Large intestine (tissue), 3 donors: Measurements from ENCODE around the gene ZFR. TPM values are rescaled to one million over a fixed set of nuclear protein-coding genes. Genes with fewer than 3 reads are reported as not detected.

ENCODE experiments used
- DNase-seq, 2 donors: peaks; one replicate each; pipeline versions ENCODE4 v3.0.0 to v3.0.0-alpha.2; 2013
- H3K27ac ChIP-seq: one replicate; pipeline ENCODE4 v1.5.1; 2013; ENCODE audit warnings: low read length
- H3K27me3 ChIP-seq: 2 replicates; pipeline ENCODE4 v1.6.1; 2013; ENCODE audit warnings: low read length; ENCODE audit not compliant: control insufficient read depth, insufficient read depth
- H3K36me3 ChIP-seq: 2 replicates; pipeline ENCODE4 v1.6.1; 2013; ENCODE audit warnings: low read length; ENCODE audit not compliant: control insufficient read depth, insufficient read depth
- H3K4me1 ChIP-seq: one replicate; pipeline ENCODE4 v1.6.1; 2013; ENCODE audit warnings: low read length; ENCODE audit not compliant: control insufficient read depth, insufficient read depth
- H3K4me3 ChIP-seq: one replicate; pipeline ENCODE4 v1.5.1; 2013; ENCODE audit warnings: low read length
- H3K9me3 ChIP-seq: one replicate; pipeline ENCODE4 v1.6.1; 2013; ENCODE audit warnings: mild to moderate bottlenecking, low read depth, low read length, moderate library complexity; ENCODE audit not compliant: control insufficient read depth
- WGBS: methylation state at CpG from one replicate; pipeline ENCODE4 v1.1.5; 2013; ENCODE audit warnings: low lambda C conversion rate; ENCODE audit not compliant: insufficient coverage; 5-methylcytosine and 5-hydroxymethylcytosine counted together
- polyA plus RNA-seq: library from polyadenylated mRNA; unstranded; fragments of 120-200 nt; gene quantifications from one replicate; pipeline ENCODE4 v1.2.1, GENCODE V29; 2013

ZFR gene
- polyA plus RNA-seq, 1 donor: 75.2 TPM

- no peak for DNase-seq
- no peak overlapping the region for H3K4me3 ChIP-seq
- no peaks in the 10 kb centered on the region for H3K36me3 ChIP-seq
- no peak overlapping the region for H3K27ac ChIP-seq
- no peaks in the 10 kb centered on the region for H3K9me3 ChIP-seq
- H3K27me3 ChIP-seq: no peaks in the 10 kb centered on the region
- WGBS: no CpG with 5 or more reads among the region's 6 CpGs
- peaks cover 8% of the 10 kb centered on the region for H3K4me1 ChIP-seq
Observed at GRCh38 chr5:32475334-32476097, 31.0 kb upstream of the ZFR start.

GRCh38 chr5:32474209-32474854 is 29.8 kb upstream of the ZFR start:
- Histone ChIP-seq H3K4me3 (no peak overlapping the region), H3K9me3 (no peaks in the 10 kb centered on the region), H3K27me3 (no peaks in the 10 kb centered on the region), H3K4me1 (peaks cover 8% of the 10 kb centered on the region), H3K27ac (peak overlapping the region; percentile 87), H3K36me3 (no peaks in the 10 kb centered on the region)
- DNase-seq: peak; percentile 72 to 86
- no CpG with 5 or more reads among the region's 9 CpGs for WGBS

GRCh38 chr5:32473072-32473471 is 28.5 kb upstream of the ZFR start:
- H3K9me3 ChIP-seq: no peaks in the 10 kb centered on the region
- no peaks in the 10 kb centered on the region for H3K27me3 ChIP-seq
- no peak overlapping the region for H3K27ac ChIP-seq
- peaks cover 8% of the 10 kb centered on the region for H3K4me1 ChIP-seq
- DNase-seq: no peak
- H3K36me3 ChIP-seq: no peaks in the 10 kb centered on the region
- WGBS: no CpG with 5 or more reads among the region's 7 CpGs
- no peak overlapping the region for H3K4me3 ChIP-seq

- peak; percentile 31 to 36 for DNase-seq
- H3K4me3 ChIP-seq: no peak overlapping the region
- no peaks in the 10 kb centered on the region for H3K9me3 ChIP-seq
Observed at GRCh38 chr5:32471784-32472183, 27.2 kb upstream of the ZFR start.

GRCh38 chr5:32465076-32465475 is 20.5 kb upstream of the ZFR start:
- Histone ChIP-seq H3K27ac (no peak overlapping the region), H3K4me1 (no peaks in the 10 kb centered on the region), H3K27me3 (no peaks in the 10 kb centered on the region), H3K4me3 (no peak overlapping the region), H3K36me3 (no peaks in the 10 kb centered on the region), H3K9me3 (no peaks in the 10 kb centered on the region)
- DNase-seq: no peak
- WGBS: no CpG with 5 or more reads among the region's 2 CpGs

More at GRCh38 chr5:32471784-32472183, 27.2 kb upstream of the ZFR start:
- Histone ChIP-seq H3K27me3 (no peaks in the 10 kb centered on the region), H3K4me1 (peaks cover 8% of the 10 kb centered on the region), H3K27ac (no peak overlapping the region), H3K36me3 (no peaks in the 10 kb centered on the region)
- 100% methylated on average over 1 of the region's 2 CpGs for WGBS

GRCh38 chr5:32462618-32463017 is 18.1 kb upstream of the ZFR start:
- H3K27me3 ChIP-seq: no peaks in the 10 kb centered on the region
- no peaks in the 10 kb centered on the region for H3K36me3 ChIP-seq
- H3K4me3 ChIP-seq: no peak overlapping the region
- DNase-seq: no peak
- no peaks in the 10 kb centered on the region for H3K4me1 ChIP-seq
- no peaks in the 10 kb centered on the region for H3K9me3 ChIP-seq
- no peak overlapping the region for H3K27ac ChIP-seq
- WGBS: 80% methylated on average over 1 of the region's 1 CpG

GRCh38 chr5:32461441-32462120 is 17.0 kb upstream of the ZFR start:
- no peak overlapping the region for H3K27ac ChIP-seq
- no CpG with 5 or more reads among the region's 6 CpGs for WGBS

GRCh38 chr5:32460702-32461101 is 16.2 kb upstream of the ZFR start:
- Histone ChIP-seq H3K4me3 (no peak overlapping the region), H3K4me1 (no peaks in the 10 kb centered on the region), H3K27me3 (no peaks in the 10 kb centered on the region), H3K27ac (no peak overlapping the region), H3K36me3 (no peaks in the 10 kb centered on the region), H3K9me3 (no peaks in the 10 kb centered on the region)
- WGBS: no CpG with 5 or more reads among the region's 2 CpGs
- no peak for DNase-seq

More at GRCh38 chr5:32461441-32462120, 17.0 kb upstream of the ZFR start:
- no peaks in the 10 kb centered on the region for H3K27me3 ChIP-seq
- H3K4me3 ChIP-seq: no peak overlapping the region
- no peaks in the 10 kb centered on the region for H3K4me1 ChIP-seq
- H3K36me3 ChIP-seq: no peaks in the 10 kb centered on the region
- DNase-seq: no peak
- no peaks in the 10 kb centered on the region for H3K9me3 ChIP-seq

- H3K4me3 ChIP-seq: no peak overlapping the region
- peak; percentile 51 to 66 for DNase-seq
- H3K27me3 ChIP-seq: no peaks in the 10 kb centered on the region
- H3K27ac ChIP-seq: no peak overlapping the region
- no peaks in the 10 kb centered on the region for H3K9me3 ChIP-seq
- WGBS: 80% methylated on average over 1 of the region's 5 CpGs
- no peaks in the 10 kb centered on the region for H3K36me3 ChIP-seq
- H3K4me1 ChIP-seq: no peaks in the 10 kb centered on the region
Observed at GRCh38 chr5:32458880-32459495, 14.4 kb upstream of the ZFR start.

- H3K4me3 ChIP-seq: no peak overlapping the region
- H3K4me1 ChIP-seq: no peaks in the 10 kb centered on the region
- no CpG with 5 or more reads among the region's 6 CpGs for WGBS
- no peaks in the 10 kb centered on the region for H3K27me3 ChIP-seq
- H3K36me3 ChIP-seq: no peaks in the 10 kb centered on the region
- no peak for DNase-seq
- H3K27ac ChIP-seq: no peak overlapping the region
- no peaks in the 10 kb centered on the region for H3K9me3 ChIP-seq
Observed at GRCh38 chr5:32455311-32455710, 10.8 kb upstream of the ZFR start.
